Astrocyte (in vitro differentiated cells and primary cell): Measurements from ENCODE around the gene DNAH14. TPM values are rescaled to one million over a fixed set of nuclear protein-coding genes. Genes with fewer than 3 reads are reported as not detected.

ENCODE experiments used
- DNase-seq: peaks from one replicate; pipeline ENCODE4 v3.0.0-alpha.2; 2010; ENCODE audit warnings: low read depth
- FAIRE-seq: peaks from 2 replicates; lab custom pipeline; 2011; peaks lifted over from hg19 to GRCh38; lab: Jason Lieb, UNC
- H2AFZ ChIP-seq: 2 replicates; pipeline ENCODE4 v1.6.0; 2012; ENCODE audit warnings: low read depth, low read length, inconsistent platforms
- H3K27ac ChIP-seq: 2 replicates; pipeline ENCODE4 v1.5.1; 2011; ENCODE audit warnings: low read depth, low read length, inconsistent platforms
- H3K27me3 ChIP-seq: 2 replicates; pipeline ENCODE4 v1.6.0; 2011; ENCODE audit warnings: low read length, inconsistent platforms; ENCODE audit not compliant: insufficient read depth
- H3K36me3 ChIP-seq: 2 replicates; pipeline ENCODE4 v1.5.1; 2011; ENCODE audit warnings: low read length, inconsistent platforms; ENCODE audit not compliant: insufficient read depth
- H3K4me1 ChIP-seq: 2 replicates; pipeline ENCODE4 v1.5.1; 2011; ENCODE audit warnings: low read length, inconsistent platforms; ENCODE audit not compliant: insufficient read depth
- H3K4me2 ChIP-seq: 2 replicates; pipeline ENCODE4 v1.6.0; 2012; ENCODE audit warnings: low read length, inconsistent platforms
- H3K4me3 ChIP-seq: 2 replicates; pipeline ENCODE4 v1.5.1; 2011; ENCODE audit warnings: low read depth, mild to moderate bottlenecking, low read length, inconsistent platforms; ENCODE audit not compliant: insufficient read depth
- H3K79me2 ChIP-seq: 2 replicates; pipeline ENCODE4 v1.6.0; 2012; ENCODE audit warnings: mild to moderate bottlenecking, low read length, inconsistent platforms; ENCODE audit not compliant: insufficient read depth
- H3K9ac ChIP-seq: 2 replicates; pipeline ENCODE4 v1.6.0; 2012; ENCODE audit warnings: mild to moderate bottlenecking, low read length, inconsistent platforms
- H3K9me3 ChIP-seq: 2 replicates; pipeline ENCODE4 v1.5.1; 2012; ENCODE audit warnings: low read depth, mild to moderate bottlenecking, low read length, inconsistent platforms; ENCODE audit not compliant: insufficient read depth
- H4K20me1 ChIP-seq: 2 replicates; pipeline ENCODE4 v1.6.0; 2012; ENCODE audit warnings: low read length, inconsistent platforms; ENCODE audit not compliant: insufficient read depth
- H3K27ac Mint-ChIP-seq: one replicate; pipeline ENCODE4 v1.8.0; 2021; ENCODE audit warnings: mild to moderate bottlenecking, mixed read lengths; ENCODE audit not compliant: unreplicated experiment
- H3K27me3 Mint-ChIP-seq: one replicate; pipeline ENCODE4 v1.8.0; 2021; ENCODE audit warnings: low read depth, mixed read lengths; ENCODE audit not compliant: unreplicated experiment
- H3K36me3 Mint-ChIP-seq: one replicate; pipeline ENCODE4 v1.8.0; 2021; ENCODE audit warnings: low read depth, mixed read lengths; ENCODE audit not compliant: unreplicated experiment
- H3K4me1 Mint-ChIP-seq: one replicate; pipeline ENCODE4 v1.8.0; 2021; ENCODE audit warnings: low read depth, mixed read lengths; ENCODE audit not compliant: unreplicated experiment
- H3K4me3 Mint-ChIP-seq: one replicate; pipeline ENCODE4 v1.8.0; 2021; ENCODE audit warnings: mild to moderate bottlenecking, moderate library complexity, mixed read lengths; ENCODE audit not compliant: unreplicated experiment
- H3K9me3 Mint-ChIP-seq: one replicate; pipeline ENCODE4 v1.8.0; 2021; ENCODE audit warnings: mild to moderate bottlenecking, mixed read lengths; ENCODE audit not compliant: unreplicated experiment
- CTCF ChIP-seq: IDR thresholded peaks from 2 replicates; pipeline ENCODE4 v1.5.1; 2011; ENCODE audit warnings: low read depth, mild to moderate bottlenecking, inconsistent platforms, low read length, moderate library complexity; ENCODE audit not compliant: insufficient read depth
- EZH2 ChIP-seq: IDR thresholded peaks from 2 replicates; pipeline ENCODE4 v1.6.1; 2012; ENCODE audit warnings: mild to moderate bottlenecking, low read length, inconsistent platforms; ENCODE audit not compliant: insufficient read depth
- total RNA-seq: library from RNA; stranded (reverse); gene quantifications from 2 replicates; pipeline ENCODE4 v1.2.1, GENCODE V29; 2021

DNAH14 gene
- total RNA-seq, 1 donor from 2014 or later, result 21.2 TPM

DNA sequence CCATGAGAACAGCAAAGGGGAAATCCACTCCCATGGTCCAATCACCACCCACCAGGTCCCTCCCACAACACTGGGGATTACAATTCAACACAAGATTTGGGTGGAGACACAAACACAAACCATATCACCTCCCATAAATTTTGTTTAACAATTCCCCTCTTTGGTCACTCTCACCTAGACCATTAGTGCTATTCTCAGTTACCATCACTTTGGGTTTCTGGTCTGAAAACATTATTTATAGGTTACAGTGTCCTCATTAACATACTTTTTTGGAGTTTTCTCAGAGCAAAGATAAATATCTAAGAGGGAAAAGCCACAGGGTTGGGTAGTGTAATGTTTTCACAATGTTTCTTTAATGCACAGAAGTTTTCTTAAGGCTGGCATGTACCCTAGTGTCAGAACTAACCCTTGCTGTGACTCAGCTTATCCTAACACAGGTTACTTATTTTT, 47.7 kb upstream of the DNAH14 start:
- Histone ChIP-seq H3K4me2 (no peak overlapping the region), H3K27ac (no peak overlapping the region), H4K20me1 (no peaks in the 10 kb centered on the region), H3K9me3 (peaks cover 3% of the 10 kb centered on the region), H3K9ac (no peak overlapping the region), H3K27me3 (peaks cover 2% of the 10 kb centered on the region), H2AFZ (no peak overlapping the region), H3K36me3 (no peaks in the 10 kb centered on the region), H3K4me3 (no peak overlapping the region), H3K4me1 (no peaks in the 10 kb centered on the region), H3K79me2 (no peaks in the 10 kb centered on the region)
- Mint-ChIP-seq H3K9me3 (peaks cover 2% of the 10 kb centered on the region), H3K4me3 (no peak overlapping the region), H3K36me3 (peaks cover 1% of the 10 kb centered on the region), H3K27me3 (no peaks in the 10 kb centered on the region), H3K4me1 (peaks cover 36% of the 10 kb centered on the region), H3K27ac (peak overlapping the region; percentile 84)
- TF ChIP-seq CTCF (no peak), EZH2 (no peak)
- no peak for DNase-seq
- no peak for FAIRE-seq

- H3K27me3 Mint-ChIP-seq, result no peaks in the 10 kb centered on the region
- TF ChIP-seq CTCF (no peak), EZH2 (no peak)
- Histone ChIP-seq H3K4me3 (no peak overlapping the region), H3K4me1 (no peaks in the 10 kb centered on the region), H3K9ac (no peak overlapping the region), H3K79me2 (no peaks in the 10 kb centered on the region), H3K27me3 (peaks cover 2% of the 10 kb centered on the region), H4K20me1 (no peaks in the 10 kb centered on the region), H3K4me2 (no peak overlapping the region), H3K27ac (no peak overlapping the region), H2AFZ (no peak overlapping the region), H3K9me3 (peaks cover 3% of the 10 kb centered on the region), H3K36me3 (no peaks in the 10 kb centered on the region)
- FAIRE-seq (no peak), DNase-seq (no peak)
- H3K9me3 Mint-ChIP-seq, result peaks cover 2% of the 10 kb centered on the region
- H3K27ac Mint-ChIP-seq, result no peak overlapping the region
- no peak overlapping the region for H3K4me3 Mint-ChIP-seq
- peaks cover 1% of the 10 kb centered on the region for H3K36me3 Mint-ChIP-seq
- peaks cover 36% of the 10 kb centered on the region for H3K4me1 Mint-ChIP-seq
These were observed 47.2 kb upstream of the DNAH14 start for GRCh38 chr1:224882264-224882663.

GRCh38 chr1:224883091-224883490, 46.4 kb upstream of the DNAH14 start:
- Mint-ChIP-seq H3K27ac (peak overlapping the region; percentile 30), H3K4me1 (peaks cover 36% of the 10 kb centered on the region), H3K27me3 (no peaks in the 10 kb centered on the region), H3K4me3 (no peak overlapping the region), H3K36me3 (peaks cover 1% of the 10 kb centered on the region), H3K9me3 (peaks cover 2% of the 10 kb centered on the region)
- peaks cover 3% of the 10 kb centered on the region for H3K9me3 ChIP-seq
- H3K4me3 ChIP-seq, result no peak overlapping the region
- H3K4me1 ChIP-seq, result no peaks in the 10 kb centered on the region
- H3K4me2 ChIP-seq, result no peak overlapping the region
- no peaks in the 10 kb centered on the region for H3K79me2 ChIP-seq
- H3K27ac ChIP-seq, result no peak overlapping the region
- H2AFZ ChIP-seq, result no peak overlapping the region
- no peaks in the 10 kb centered on the region for H3K36me3 ChIP-seq
- FAIRE-seq, result no peak
- peaks cover 2% of the 10 kb centered on the region for H3K27me3 ChIP-seq
- TF ChIP-seq EZH2 (no peak), CTCF (no peak)
- no peak for DNase-seq
- no peaks in the 10 kb centered on the region for H4K20me1 ChIP-seq
- H3K9ac ChIP-seq, result no peak overlapping the region
